ENCODE results near the gene OR1F1.
"Not testable (repeated sequence)": the region's sequence is repeated elsewhere in the genome, so short reads cannot be mapped to it uniquely, and the experiment has no call there.

Gene OR1F1

GRCh38 chr16:3192476-3193019 is 4.5 kb downstream of the OR1F1 start:
- Mint-ChIP-seq H3K4me1 (peaks cover 18 to 26% of the 10 kb centered on the region in 2 donors), H3K36me3 (peaks cover 0 to 10% of the 10 kb centered on the region in 2 donors), H3K4me3 (no peak overlapping the region), H3K9me3 (peaks cover 0 to 4% of the 10 kb centered on the region in 2 donors), H3K27me3 (peaks cover 59 to 84% of the 10 kb centered on the region in 2 donors), H3K27ac (no peak overlapping the region)
- DNase-seq (no peak), ATAC-seq (replicated peaks) (no peak)

- DNase-seq (no peak), ATAC-seq (replicated peaks) (no peak)
- Mint-ChIP-seq H3K27me3 (peaks cover 55 to 81% of the 10 kb centered on the region in 2 donors), H3K4me1 (peaks cover 15 to 18% of the 10 kb centered on the region in 2 donors), H3K4me3 (no peak overlapping the region), H3K36me3 (peaks cover 0 to 3% of the 10 kb centered on the region in 2 donors), H3K9me3 (peaks cover 0 to 2% of the 10 kb centered on the region in 2 donors), H3K27ac (no peak overlapping the region)
These were observed 5.5 kb downstream of the OR1F1 start for GRCh38 chr16:3193221-3194212.

- Mint-ChIP-seq H3K4me3 (no peak overlapping the region), H3K27ac (no peak overlapping the region), H3K36me3 (peaks cover 0 to 1% of the 10 kb centered on the region in 2 donors), H3K27me3 (peaks cover 51 to 71% of the 10 kb centered on the region in 2 donors), H3K4me1 (peaks cover 5 to 6% of the 10 kb centered on the region in 2 donors), H3K9me3 (peaks cover 0 to under 1% of the 10 kb centered on the region in 2 donors)
- ATAC-seq (replicated peaks), result no peak
- no peak for DNase-seq
These were observed 6.8 kb downstream of the OR1F1 start for GRCh38 chr16:3194792-3195191.

- peaks cover 0 to 1% of the 10 kb centered on the region in 2 donors for H3K4me1 Mint-ChIP-seq
- no peaks in the 10 kb centered on the region for H3K9me3 Mint-ChIP-seq
- peaks cover 54 to 68% of the 10 kb centered on the region in 2 donors for H3K27me3 Mint-ChIP-seq
- H3K4me3 Mint-ChIP-seq, result no peak overlapping the region
- ATAC-seq (replicated peaks), result no peak
- no peak for DNase-seq
- H3K27ac Mint-ChIP-seq, result no peak overlapping the region
- H3K36me3 Mint-ChIP-seq, result no peaks in the 10 kb centered on the region
These were observed 8.0 kb downstream of the OR1F1 start for GRCh38 chr16:3195975-3196374.

- peaks cover 55 to 56% of the 10 kb centered on the region in 2 donors for H3K27me3 Mint-ChIP-seq
- H3K4me3 Mint-ChIP-seq, H3K36me3 Mint-ChIP-seq, H3K27ac Mint-ChIP-seq, H3K9me3 Mint-ChIP-seq, H3K4me1 Mint-ChIP-seq, DNase-seq: not testable (repeated sequence)
- peak in 1 of 2 donors; percentile 12 for ATAC-seq (replicated peaks)
These were observed 9.8 kb downstream of the OR1F1 start for GRCh38 chr16:3197694-3198333.

GRCh38 chr16:3198334-3199072 is 10.5 kb downstream of the OR1F1 start:
- DNase-seq, result no peak
- H3K9me3 Mint-ChIP-seq, result no peaks in the 10 kb centered on the region
- no peak overlapping the region for H3K27ac Mint-ChIP-seq
- peak in 1 of 2 donors; percentile 31 for ATAC-seq (replicated peaks)
- no peaks in the 10 kb centered on the region for H3K36me3 Mint-ChIP-seq
- H3K27me3 Mint-ChIP-seq, result peaks cover 55 to 60% of the 10 kb centered on the region in 2 donors
- H3K4me1 Mint-ChIP-seq, result no peaks in the 10 kb centered on the region
- no peak overlapping the region for H3K4me3 Mint-ChIP-seq

- DNase-seq (no peak), ATAC-seq (replicated peaks) (no peak)
- no peak overlapping the region for H3K27ac Mint-ChIP-seq
- H3K27me3 Mint-ChIP-seq, result peaks cover 42 to 58% of the 10 kb centered on the region in 2 donors
- H3K36me3 Mint-ChIP-seq, result peaks cover 2 to 9% of the 10 kb centered on the region in 2 donors
- no peak overlapping the region for H3K4me3 Mint-ChIP-seq
- peaks cover 22 to 28% of the 10 kb centered on the region in 2 donors for H3K9me3 Mint-ChIP-seq
- H3K4me1 Mint-ChIP-seq, result no peaks in the 10 kb centered on the region
These were observed 15.0 kb downstream of the OR1F1 start for GRCh38 chr16:3202903-3203539.

- not testable (repeated sequence) for DNase-seq; ATAC-seq (replicated peaks); H3K36me3 Mint-ChIP-seq; H3K4me3 Mint-ChIP-seq; H3K4me1 Mint-ChIP-seq; H3K27ac Mint-ChIP-seq
- peaks cover 22 to 28% of the 10 kb centered on the region in 2 donors for H3K9me3 Mint-ChIP-seq
- peaks cover 49 to 51% of the 10 kb centered on the region in 2 donors for H3K27me3 Mint-ChIP-seq
These were observed 17.9 kb downstream of the OR1F1 start for GRCh38 chr16:3205939-3206338.

- peaks cover 22 to 28% of the 10 kb centered on the region in 2 donors for H3K9me3 Mint-ChIP-seq
- H3K27ac Mint-ChIP-seq, result no peak overlapping the region
- no peak overlapping the region for H3K4me3 Mint-ChIP-seq
- DNase-seq (no peak), ATAC-seq (replicated peaks) (no peak)
- peaks cover 4 to 9% of the 10 kb centered on the region in 2 donors for H3K36me3 Mint-ChIP-seq
- peaks cover 43 to 53% of the 10 kb centered on the region in 2 donors for H3K27me3 Mint-ChIP-seq
- no peaks in the 10 kb centered on the region for H3K4me1 Mint-ChIP-seq
These were observed 19.3 kb downstream of the OR1F1 start for GRCh38 chr16:3207086-3207953.

- no peak overlapping the region for H3K27ac Mint-ChIP-seq
- DNase-seq, result no peak
- H3K9me3 Mint-ChIP-seq, result peaks cover 11 to 19% of the 10 kb centered on the region in 2 donors
- no peak for ATAC-seq (replicated peaks)
- H3K27me3 Mint-ChIP-seq, result peaks cover 31 to 40% of the 10 kb centered on the region in 2 donors
- peaks cover 9 to 15% of the 10 kb centered on the region in 2 donors for H3K36me3 Mint-ChIP-seq
- no peak overlapping the region for H3K4me3 Mint-ChIP-seq
- H3K4me1 Mint-ChIP-seq, result peaks cover 17 to 23% of the 10 kb centered on the region in 2 donors
These were observed 24.0 kb downstream of the OR1F1 start for GRCh38 chr16:3212006-3212405.

GRCh38 chr16:3212567-3212966 is 24.6 kb downstream of the OR1F1 start:
- H3K27ac Mint-ChIP-seq, result no peak overlapping the region
- H3K36me3 Mint-ChIP-seq, result peaks cover 10 to 15% of the 10 kb centered on the region in 2 donors
- peaks cover 17 to 24% of the 10 kb centered on the region in 2 donors for H3K4me1 Mint-ChIP-seq
- peaks cover 7 to 16% of the 10 kb centered on the region in 2 donors for H3K9me3 Mint-ChIP-seq
- DNase-seq, result no peak
- peaks cover 31 to 37% of the 10 kb centered on the region in 2 donors for H3K27me3 Mint-ChIP-seq
- no peak for ATAC-seq (replicated peaks)
- H3K4me3 Mint-ChIP-seq, result no peak overlapping the region

GRCh38 chr16:3214904-3215600 is 27.0 kb downstream of the OR1F1 start:
- H3K27me3 Mint-ChIP-seq, result peaks cover 16 to 34% of the 10 kb centered on the region in 2 donors
- peaks cover 17 to 28% of the 10 kb centered on the region in 2 donors for H3K4me1 Mint-ChIP-seq
- peaks cover 11 to 21% of the 10 kb centered on the region in 2 donors for H3K9me3 Mint-ChIP-seq
- peaks cover 16 to 19% of the 10 kb centered on the region in 2 donors for H3K36me3 Mint-ChIP-seq
- no peak overlapping the region for H3K4me3 Mint-ChIP-seq
- no peak for DNase-seq
- ATAC-seq (replicated peaks), result peak; percentile 74 to 77
- peak overlapping the region; percentile 71 for H3K27ac Mint-ChIP-seq

All from stimulated activated naive B cell treated with anti-CD40 and anti-IgM and Interleukin-4, amounts not matched to agents 10 μg/mL and 1 μg/mL and 100 μg/mL, for 72 hours (primary cell).